Measurements from ENCODE around the gene LHX5.

LHX5 gene

GRCh38 chr12:113506867-113507266 is 35.2 kb upstream of the LHX5 start:
- H3K36me3 Mint-ChIP-seq (ENCODE audit: low read depth), result no peaks in the 10 kb centered on the region
- H3K27me3 Mint-ChIP-seq (ENCODE audit: low read depth), result peaks cover 73% of the 10 kb centered on the region
- H3K27ac Mint-ChIP-seq, result no peak overlapping the region
- TF ChIP-seq, protein P1, sequence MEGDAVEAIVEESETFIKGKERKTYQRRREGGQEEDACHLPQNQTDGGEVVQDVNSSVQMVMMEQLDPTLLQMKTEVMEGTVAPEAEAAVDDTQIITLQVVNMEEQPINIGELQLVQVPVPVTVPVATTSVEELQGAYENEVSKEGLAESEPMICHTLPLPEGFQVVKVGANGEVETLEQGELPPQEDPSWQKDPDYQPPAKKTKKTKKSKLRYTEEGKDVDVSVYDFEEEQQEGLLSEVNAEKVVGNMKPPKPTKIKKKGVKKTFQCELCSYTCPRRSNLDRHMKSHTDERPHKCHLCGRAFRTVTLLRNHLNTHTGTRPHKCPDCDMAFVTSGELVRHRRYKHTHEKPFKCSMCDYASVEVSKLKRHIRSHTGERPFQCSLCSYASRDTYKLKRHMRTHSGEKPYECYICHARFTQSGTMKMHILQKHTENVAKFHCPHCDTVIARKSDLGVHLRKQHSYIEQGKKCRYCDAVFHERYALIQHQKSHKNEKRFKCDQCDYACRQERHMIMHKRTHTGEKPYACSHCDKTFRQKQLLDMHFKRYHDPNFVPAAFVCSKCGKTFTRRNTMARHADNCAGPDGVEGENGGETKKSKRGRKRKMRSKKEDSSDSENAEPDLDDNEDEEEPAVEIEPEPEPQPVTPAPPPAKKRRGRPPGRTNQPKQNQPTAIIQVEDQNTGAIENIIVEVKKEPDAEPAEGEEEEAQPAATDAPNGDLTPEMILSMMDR (IDR thresholded peaks at IDR 0.05; ENCODE audit: unreplicated experiment in 3 of 3), result no peak
- H3K4me1 Mint-ChIP-seq, result no peaks in the 10 kb centered on the region
- H3K4me3 Mint-ChIP-seq, result no peak overlapping the region
- no peaks in the 10 kb centered on the region for H3K9me3 Mint-ChIP-seq

- TF ChIP-seq, protein P1 (IDR thresholded peaks at IDR 0.05; ENCODE audit: unreplicated experiment in 3 of 3), result no peak
- H3K9me3 Mint-ChIP-seq, result no peaks in the 10 kb centered on the region
- peaks cover 63% of the 10 kb centered on the region for H3K27me3 Mint-ChIP-seq (ENCODE audit: low read depth)
- H3K27ac Mint-ChIP-seq, result no peak overlapping the region
- no peaks in the 10 kb centered on the region for H3K4me1 Mint-ChIP-seq
- no peak overlapping the region for H3K4me3 Mint-ChIP-seq
- H3K36me3 Mint-ChIP-seq (ENCODE audit: low read depth), result no peaks in the 10 kb centered on the region
Observed at GRCh38 chr12:113505941-113506340, 34.3 kb upstream of the LHX5 start.

- H3K27me3 Mint-ChIP-seq (ENCODE audit: low read depth), result peaks cover 53% of the 10 kb centered on the region
- H3K36me3 Mint-ChIP-seq (ENCODE audit: low read depth), result no peaks in the 10 kb centered on the region
- H3K4me3 Mint-ChIP-seq, result no peak overlapping the region
- TF ChIP-seq, protein P1 (IDR thresholded peaks at IDR 0.05; ENCODE audit: unreplicated experiment in 3 of 3), result no peak
- no peak overlapping the region for H3K27ac Mint-ChIP-seq
- no peaks in the 10 kb centered on the region for H3K9me3 Mint-ChIP-seq
- no peaks in the 10 kb centered on the region for H3K4me1 Mint-ChIP-seq
Observed at GRCh38 chr12:113504917-113505316, 33.2 kb upstream of the LHX5 start.

DNA sequence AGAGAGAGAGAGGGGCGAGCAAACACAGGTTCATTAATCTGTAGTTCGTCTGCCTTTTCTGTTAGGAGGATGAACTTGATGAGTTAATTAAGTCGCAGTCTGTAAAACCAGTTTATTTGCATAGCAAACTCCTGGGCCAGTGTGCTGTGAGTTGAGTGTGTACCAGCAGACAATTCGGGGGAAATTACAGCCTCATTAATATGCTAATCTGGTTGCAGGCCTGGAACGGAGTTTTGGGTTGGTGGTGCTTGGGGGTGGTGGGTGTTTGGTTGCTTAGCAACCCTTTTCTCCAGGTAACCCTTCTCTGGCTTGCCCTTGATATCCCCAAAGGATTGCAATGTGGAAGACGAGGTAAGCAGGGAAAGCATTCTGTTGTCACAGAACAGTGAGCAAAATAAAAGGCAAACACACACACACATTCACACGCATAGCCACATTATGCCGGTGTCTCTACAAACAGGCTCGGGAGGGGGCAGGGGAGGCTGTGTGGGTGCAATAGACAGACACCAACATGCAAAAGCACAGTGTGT is 29.2 kb upstream of the LHX5 start:
- Mint-ChIP-seq H3K27me3 (ENCODE audit: low read depth) (peaks cover 21% of the 10 kb centered on the region), H3K4me1 (no peaks in the 10 kb centered on the region)
- TF ChIP-seq, protein P1 (IDR thresholded peaks at IDR 0.05; ENCODE audit: unreplicated experiment in 3 of 3), result no peak

GRCh38 chr12:113500306-113500675 is 28.6 kb upstream of the LHX5 start:
- H3K4me1 Mint-ChIP-seq, result no peaks in the 10 kb centered on the region
- no peak overlapping the region for H3K4me3 Mint-ChIP-seq
- no peaks in the 10 kb centered on the region for H3K36me3 Mint-ChIP-seq (ENCODE audit: low read depth)

More for the DNA sequence above, 29.2 kb upstream of the LHX5 start:
- no peak overlapping the region for H3K4me3 Mint-ChIP-seq
- H3K9me3 Mint-ChIP-seq, result no peaks in the 10 kb centered on the region
- no peaks in the 10 kb centered on the region for H3K36me3 Mint-ChIP-seq (ENCODE audit: low read depth)
- H3K27ac Mint-ChIP-seq, result no peak overlapping the region

DNA sequence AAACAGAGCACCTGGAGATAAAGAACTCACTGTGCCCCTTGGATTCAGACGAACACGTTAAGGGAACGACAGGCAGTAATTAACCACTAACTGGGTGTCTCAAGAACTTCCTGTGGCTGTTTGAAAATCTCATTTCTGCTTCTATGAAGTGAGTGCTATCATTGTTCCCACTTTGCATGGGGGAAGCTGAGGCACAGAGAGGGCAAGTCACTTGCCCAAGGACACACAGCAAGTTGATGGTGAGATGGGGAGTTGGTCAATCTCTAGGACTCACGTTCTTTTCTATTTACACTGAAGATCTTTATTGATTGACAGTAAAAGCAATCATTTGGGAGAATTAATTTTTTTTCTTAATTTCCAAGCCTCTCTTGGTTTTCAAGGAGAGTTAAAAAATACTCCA is 26.8 kb upstream of the LHX5 start:
- TF ChIP-seq, protein P1 (IDR thresholded peaks at IDR 0.05; ENCODE audit: unreplicated experiment in 3 of 3), result no peak
- no peaks in the 10 kb centered on the region for H3K9me3 Mint-ChIP-seq
- peaks cover 11% of the 10 kb centered on the region for H3K27me3 Mint-ChIP-seq (ENCODE audit: low read depth)
- H3K4me1 Mint-ChIP-seq, result no peaks in the 10 kb centered on the region
- H3K36me3 Mint-ChIP-seq (ENCODE audit: low read depth), result no peaks in the 10 kb centered on the region
- H3K4me3 Mint-ChIP-seq, result no peak overlapping the region
- H3K27ac Mint-ChIP-seq, result no peak overlapping the region

More at GRCh38 chr12:113500306-113500675, 28.6 kb upstream of the LHX5 start:
- TF ChIP-seq, protein P1 (IDR thresholded peaks at IDR 0.05; ENCODE audit: unreplicated experiment in 3 of 3), result no peak
- Mint-ChIP-seq H3K27ac (no peak overlapping the region), H3K9me3 (no peaks in the 10 kb centered on the region), H3K27me3 (ENCODE audit: low read depth) (peaks cover 17% of the 10 kb centered on the region)

Data from nephron (organoid).